HG02981 (cell line): ENCODE results near the gene CYYR1.

Source experiments
- ATAC-seq: cut with Tn5 transposase; IDR thresholded peaks from one replicate; pipeline ENCODE4 v1.9.1; 2021; ENCODE audit warnings: mild to moderate bottlenecking, moderate library complexity; ENCODE audit not compliant: unreplicated experiment

The CYYR1 gene

DNA sequence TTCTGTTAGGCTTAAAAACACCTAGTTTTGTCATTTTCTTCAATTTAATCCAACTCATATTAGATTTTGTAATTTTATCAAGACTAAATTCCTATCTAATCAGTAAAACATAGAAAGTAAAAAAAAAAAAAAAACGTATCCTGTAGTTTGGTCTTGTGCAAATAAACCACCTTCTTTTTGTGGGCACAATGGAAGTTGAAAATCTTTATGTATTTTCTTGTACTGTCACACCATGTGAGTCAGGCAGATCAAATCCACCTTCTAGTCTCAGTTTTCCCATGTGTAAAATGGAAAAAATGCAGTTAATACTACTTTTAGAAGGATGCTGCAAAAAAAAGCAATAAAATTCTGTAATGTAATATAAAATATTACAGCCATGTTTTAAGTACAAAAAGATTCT lies 129.8 kb downstream of the CYYR1 start:
- ATAC-seq: no peak

- ATAC-seq: no peak
Observed at GRCh38 chr21:26441149-26441548, 131.9 kb downstream of the CYYR1 start.

DNA sequence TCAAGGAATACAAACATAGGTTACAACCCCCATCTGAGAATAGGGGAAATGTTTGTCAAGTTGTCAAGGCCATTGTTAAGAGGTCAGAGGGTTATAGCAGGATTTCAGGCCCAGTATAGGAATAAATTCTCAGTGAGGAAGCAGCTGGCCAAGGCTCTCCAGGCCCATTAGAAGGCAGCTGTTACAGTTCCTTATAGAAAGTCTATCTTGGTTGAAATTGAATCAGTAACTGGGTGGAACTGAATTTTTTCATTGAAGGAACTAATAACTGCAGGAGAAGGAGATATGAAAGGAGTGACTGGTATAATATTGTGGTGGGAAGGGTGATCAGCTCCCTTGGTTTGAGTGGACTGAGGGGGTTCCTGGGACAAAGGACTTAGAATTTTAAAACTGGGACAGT lies 134.1 kb downstream of the CYYR1 start:
- ATAC-seq: no peak

GRCh38 chr21:26437326-26438009 lies 135.6 kb downstream of the CYYR1 start:
- ATAC-seq: no peak

- ATAC-seq: no peak
Observed at GRCh38 chr21:26433386-26433785, 139.7 kb downstream of the CYYR1 start.

DNA sequence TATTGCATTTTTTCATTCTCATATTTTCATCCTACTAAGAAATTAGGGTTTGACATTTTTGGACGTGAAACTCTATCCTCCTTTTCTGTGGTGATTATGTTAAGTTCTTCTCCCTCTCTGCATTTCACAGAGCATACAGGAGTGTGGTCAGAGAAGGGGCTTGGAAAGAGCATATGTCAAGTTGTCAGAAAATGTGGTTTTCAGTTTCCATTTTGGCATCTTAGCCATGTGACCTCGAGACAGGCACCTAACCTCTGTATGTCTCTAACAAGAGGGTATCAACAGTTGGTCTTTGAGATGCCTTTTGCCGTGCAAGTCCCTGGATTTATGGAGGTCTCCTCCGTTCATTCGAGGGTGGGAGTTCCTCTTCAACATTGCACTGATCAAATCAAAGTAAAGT lies 140.7 kb downstream of the CYYR1 start:
- ATAC-seq: no peak

DNA sequence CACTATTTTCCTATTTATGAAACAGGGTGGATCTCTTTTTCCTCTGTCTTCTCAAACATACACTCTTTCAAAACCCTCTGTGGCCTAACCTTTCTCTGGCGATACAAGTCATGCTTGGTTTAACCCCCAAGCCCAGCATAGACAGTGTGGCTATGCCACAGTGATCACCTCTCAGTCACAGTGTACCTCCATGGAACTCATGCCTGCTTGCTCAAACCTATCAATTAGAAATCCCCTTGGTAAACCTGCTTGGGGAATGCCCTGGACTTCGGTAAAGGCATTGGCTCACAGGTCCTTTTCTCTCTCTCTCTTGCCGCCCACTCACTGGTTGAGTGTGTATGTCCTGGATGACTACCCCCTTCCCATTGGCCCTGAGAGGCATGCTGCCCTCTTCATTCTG lies 147.5 kb downstream of the CYYR1 start:
- no peak for ATAC-seq

- no peak for ATAC-seq
Observed at GRCh38 chr21:26423511-26423910, 149.6 kb downstream of the CYYR1 start.

GRCh38 chr21:26422706-26423105 lies 150.4 kb downstream of the CYYR1 start:
- ATAC-seq: no peak

DNA sequence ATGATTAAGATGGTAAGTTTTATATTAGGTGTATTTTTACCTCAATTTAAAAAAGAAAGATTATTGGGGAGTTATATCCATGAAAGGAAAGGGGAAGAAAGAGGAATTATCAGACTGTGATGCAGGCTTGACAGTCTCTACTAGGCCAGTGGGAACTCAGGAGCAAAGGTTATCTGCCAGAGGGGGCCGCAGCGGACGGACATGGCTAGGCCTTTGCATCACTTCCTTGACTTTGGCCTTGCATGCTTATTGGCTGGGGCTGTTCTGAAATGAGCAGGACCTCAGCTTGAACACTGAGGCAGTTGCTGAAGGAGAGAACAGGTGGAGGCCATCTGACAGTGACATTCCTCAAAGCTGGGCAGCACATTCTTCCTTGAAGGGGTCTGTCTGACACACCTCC lies 150.9 kb downstream of the CYYR1 start:
- no peak for ATAC-seq

DNA sequence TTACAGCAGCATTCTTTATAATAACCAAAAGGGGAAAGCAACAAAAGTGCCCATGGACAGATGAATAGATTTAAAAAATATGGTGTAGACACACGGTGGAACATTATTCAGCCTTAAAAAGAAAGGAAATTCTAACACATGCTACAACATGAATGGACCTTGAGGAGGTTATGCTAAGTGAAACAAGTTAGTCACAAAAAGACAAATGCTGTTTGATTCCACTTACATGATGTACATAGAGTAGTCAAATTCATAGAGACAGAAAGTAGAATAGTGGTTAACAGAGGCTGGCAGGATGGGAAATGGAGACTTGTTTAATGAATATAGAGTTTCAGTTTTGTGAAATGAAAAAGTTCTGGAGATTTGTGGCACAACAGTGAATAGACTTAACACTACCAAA lies 151.4 kb downstream of the CYYR1 start:
- ATAC-seq: no peak
